Measurements from ENCODE around the gene UBXN1. TPM values are rescaled to one million over a fixed set of nuclear protein-coding genes. Genes with fewer than 3 reads are reported as not detected.

Gene UBXN1
- total RNA-seq, 1 experiment from 2014 or later: 143 TPM

- no peaks in the 10 kb centered on the region for H3K27me3 ChIP-seq (replicated peaks; ENCODE audit: insufficient read depth, low read depth, low read length, poor library complexity)
- no TSS peak for BruUV-seq (replicated peaks)
- intact Hi-C loops (cut with micrococcal nuclease; ENCODE audit: unreplicated experiment): loop anchor here (1.0 to 5.0 kb wide), 3 partner anchors 44 to 901 kb away; partner anchors contain the start of gene TAF6L
- peaks cover 11% of the 10 kb centered on the region for H3K4me1 ChIP-seq (ENCODE audit: insufficient read depth, low read length, poor library complexity, severe bottlenecking)
- H3K4me3 ChIP-seq (ENCODE audit: low read depth, low read length, poor library complexity, severe bottlenecking): peak overlapping the region; percentile 86
- peak; percentile 100 for DNase-seq (ENCODE audit: low spot score)
- peaks cover 25% of the 10 kb centered on the region for H3K36me3 ChIP-seq (ENCODE audit: insufficient read depth, low read length, poor library complexity, severe bottlenecking)
- CTCF ChIA-PET: interaction anchor here (0.5 to 1.5 kb wide), 2 partner anchors 130 to 304 kb away, joined by 4 to 6 read pairs; no protein-coding TSS in a partner anchor
- POLR2A ChIA-PET (ENCODE audit: low non-redundant PET): interaction anchor here (0.6 to 1.4 kb wide), 9 partner anchors 9 to 136 kb away, joined by 3 to 12 read pairs (median 5); partner anchors contain the start of genes C11orf98, CSKMT, STX5 and TUT1
- peak overlapping the region; percentile 98 for H3K27ac ChIP-seq (ENCODE audit: low read depth, low read length, poor library complexity, severe bottlenecking)
- TF ChIP-seq EZH2 (IDR thresholded peaks at IDR 0.05; ENCODE audit: borderline replicate concordance, low read depth, low read length, poor library complexity, severe bottlenecking): no peak
- TF ChIP-seq CTCF (conservative IDR thresholded peaks at IDR 0.05; ENCODE audit: low read depth, low read length): no peak
- H3K9me3 ChIP-seq (ENCODE audit: low read depth, low read length, poor library complexity, severe bottlenecking): no peaks in the 10 kb centered on the region
These were observed 48.9 kb upstream of the UBXN1 start for GRCh38 chr11:62727872-62728170.

- ChIA-PET CTCF (interaction anchor here (0.5 to 1.5 kb wide), 2 partner anchors 130 to 303 kb away, joined by 4 to 6 read pairs; no protein-coding TSS in a partner anchor), POLR2A (ENCODE audit: low non-redundant PET) (interaction anchor here (0.6 to 1.4 kb wide), 12 partner anchors 9 to 136 kb away, joined by 3 to 12 read pairs (median 5); partner anchors contain the start of genes C11orf98, CSKMT, STX5 and TUT1)
These were observed 48.4 kb upstream of the UBXN1 start, which contains the start of gene HNRNPUL2 for GRCh38 chr11:62727165-62727871. Gene HNRNPUL2 (minus strand): TSS chr11:62727457. CDS start chr11:62727156, 301 bp downstream.

GRCh38 chr11:62726915-62727164 lies 48.0 kb upstream of the UBXN1 start:
- no peaks in the 10 kb centered on the region for H3K27me3 ChIP-seq (replicated peaks; ENCODE audit: insufficient read depth, low read depth, low read length, poor library complexity)
- peak overlapping the region; percentile 98 for H3K27ac ChIP-seq (ENCODE audit: low read depth, low read length, poor library complexity, severe bottlenecking)
- no peaks in the 10 kb centered on the region for H3K9me3 ChIP-seq (ENCODE audit: low read depth, low read length, poor library complexity, severe bottlenecking)
- no peak for DNase-seq (ENCODE audit: low spot score)
- ChIA-PET CTCF (interaction anchor here (1.5 kb wide), 1 partner anchor 303 kb away, joined by 4 read pairs; no protein-coding TSS in a partner anchor), POLR2A (ENCODE audit: low non-redundant PET) (interaction anchor here (0.6 to 1.4 kb wide), 6 partner anchors 27 to 135 kb away, joined by 3 to 12 read pairs (median 6); partner anchors contain the start of genes C11orf98, CSKMT, TUT1 and ZBTB3)
- peaks cover 11% of the 10 kb centered on the region for H3K4me1 ChIP-seq (ENCODE audit: insufficient read depth, low read length, poor library complexity, severe bottlenecking)
- intact Hi-C loops (cut with micrococcal nuclease; ENCODE audit: unreplicated experiment): loop anchor here (5.0 kb wide), 1 partner anchor 45 kb away; the partner anchor contains the start of gene TAF6L
- H3K36me3 ChIP-seq (ENCODE audit: insufficient read depth, low read length, poor library complexity, severe bottlenecking): peaks cover 34% of the 10 kb centered on the region
- TF ChIP-seq CTCF (conservative IDR thresholded peaks at IDR 0.05; ENCODE audit: low read depth, low read length) (no peak), EZH2 (IDR thresholded peaks at IDR 0.05; ENCODE audit: borderline replicate concordance, low read depth, low read length, poor library complexity, severe bottlenecking) (no peak)
- peak overlapping the region; percentile 86 for H3K4me3 ChIP-seq (ENCODE audit: low read depth, low read length, poor library complexity, severe bottlenecking)
- TSS peak; percentile 37 for BruUV-seq (replicated peaks)

More at GRCh38 chr11:62727165-62727871, 48.4 kb upstream of the UBXN1 start, which contains the start of gene HNRNPUL2:
- no TSS peak for BruUV-seq (replicated peaks)
- peaks cover 29% of the 10 kb centered on the region for H3K36me3 ChIP-seq (ENCODE audit: insufficient read depth, low read length, poor library complexity, severe bottlenecking)
- TF ChIP-seq EZH2 (IDR thresholded peaks at IDR 0.05; ENCODE audit: borderline replicate concordance, low read depth, low read length, poor library complexity, severe bottlenecking): no peak
- no peak for TF ChIP-seq CTCF (conservative IDR thresholded peaks at IDR 0.05; ENCODE audit: low read depth, low read length)
- peak within 1 kb of the TSS; percentile 98 for H3K27ac ChIP-seq (ENCODE audit: low read depth, low read length, poor library complexity, severe bottlenecking)
- peaks cover 11% of the 10 kb centered on the region for H3K4me1 ChIP-seq (ENCODE audit: insufficient read depth, low read length, poor library complexity, severe bottlenecking)
- peak within 1 kb of the TSS; percentile 86 for H3K4me3 ChIP-seq (ENCODE audit: low read depth, low read length, poor library complexity, severe bottlenecking)
- H3K9me3 ChIP-seq (ENCODE audit: low read depth, low read length, poor library complexity, severe bottlenecking): no peaks in the 10 kb centered on the region
- intact Hi-C loops (cut with micrococcal nuclease; ENCODE audit: unreplicated experiment): loop anchor here (5.0 kb wide), 1 partner anchor 45 kb away; the partner anchor contains the start of gene TAF6L
- peak; percentile 100 for DNase-seq (ENCODE audit: low spot score)
- H3K27me3 ChIP-seq (replicated peaks; ENCODE audit: insufficient read depth, low read depth, low read length, poor library complexity): no peaks in the 10 kb centered on the region
